ENCODE measurements around the gene CCL28. TPM values are rescaled to one million over a fixed set of nuclear protein-coding genes. Genes with fewer than 3 reads are reported as not detected.

Gene CCL28
- total RNA-seq, 1 donor = 1.3 TPM

Other genes with a start within 250 kb of the CCL28 start
- under 0.01 and 0.43 TPM in 2 replicates for gene NIM1K, start 220.2 kb downstream of the CCL28 start, total RNA-seq
- 220 and 234 TPM in 2 replicates for gene HMGCS1, start 99.0 kb downstream of the CCL28 start, total RNA-seq
- gene TMEM267, start 71.5 kb upstream of the CCL28 start, total RNA-seq = 13.2 and 21.2 TPM in 2 replicates
- gene C5orf34, start 102.8 kb upstream of the CCL28 start, total RNA-seq = 3.9 and 7.8 TPM in 2 replicates
- gene PAIP1, start 144.7 kb upstream of the CCL28 start, total RNA-seq = 91.2 and 123 TPM in 2 replicates
- gene NNT, start 190.8 kb upstream of the CCL28 start, total RNA-seq = 58.6 and 80.3 TPM in 2 replicates